Choroid plexus epithelial cell (primary cell): Measurements from ENCODE around the gene SERPINF2.
A peak's percentile ranks its signal among the peaks of the same experiment; 100 is the strongest.

Experiments
- DNase-seq: peaks from one replicate; pipeline ENCODE4 v3.0.0-alpha.2; 2010; ENCODE audit warnings: low read depth
- H3K4me3 ChIP-seq: 2 replicates; pipeline ENCODE4 v1.5.1; 2011; ENCODE audit warnings: low read depth, mild to moderate bottlenecking, control low read depth, low read length, moderate library complexity
- TF ChIP-seq, protein P1 (sequence below): conservative IDR thresholded peaks from 2 replicates; pipeline ENCODE4 v1.5.1; 2011; ENCODE audit warnings: low read depth, mild to moderate bottlenecking, control low read depth, inconsistent platforms, low read length, moderate library complexity

Gene SERPINF2

DNA sequence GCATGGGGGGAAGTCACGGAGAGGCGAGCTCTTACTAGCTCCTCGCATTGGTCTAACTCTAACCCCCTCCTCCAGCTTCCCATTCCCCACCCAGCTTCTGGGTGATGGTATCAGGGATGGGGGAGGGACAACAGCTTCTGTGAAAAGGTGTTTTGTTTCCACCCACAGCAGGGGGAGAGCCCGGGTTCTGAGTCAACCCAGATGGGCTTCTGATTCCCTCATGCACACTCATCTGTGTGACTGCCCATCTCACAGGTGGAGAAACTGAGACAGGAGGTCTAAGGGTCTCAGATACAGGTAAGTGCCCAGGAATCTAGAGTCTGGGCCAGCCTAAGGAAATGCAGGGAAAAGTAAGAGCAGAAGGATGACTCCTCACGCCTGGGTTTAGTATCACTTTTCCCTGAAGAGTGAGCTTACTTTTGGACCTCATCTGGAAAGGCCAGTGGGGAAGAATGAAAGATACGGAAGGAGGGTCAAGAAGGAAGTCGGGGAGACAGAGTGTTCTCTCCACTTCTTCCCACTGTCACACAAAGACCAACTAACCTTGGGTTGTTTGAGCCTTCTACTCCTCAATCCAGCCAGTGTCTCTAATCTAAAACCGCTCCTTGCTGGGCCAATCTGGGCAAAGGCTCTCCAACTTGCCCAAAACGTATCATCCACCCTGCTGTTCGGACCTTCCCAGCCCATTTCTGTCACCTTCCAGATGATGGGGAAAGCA, 29.4 kb upstream of the SERPINF2 start:
- DNase-seq = no peak
- peak overlapping the region; percentile 94 for H3K4me3 ChIP-seq

DNA sequence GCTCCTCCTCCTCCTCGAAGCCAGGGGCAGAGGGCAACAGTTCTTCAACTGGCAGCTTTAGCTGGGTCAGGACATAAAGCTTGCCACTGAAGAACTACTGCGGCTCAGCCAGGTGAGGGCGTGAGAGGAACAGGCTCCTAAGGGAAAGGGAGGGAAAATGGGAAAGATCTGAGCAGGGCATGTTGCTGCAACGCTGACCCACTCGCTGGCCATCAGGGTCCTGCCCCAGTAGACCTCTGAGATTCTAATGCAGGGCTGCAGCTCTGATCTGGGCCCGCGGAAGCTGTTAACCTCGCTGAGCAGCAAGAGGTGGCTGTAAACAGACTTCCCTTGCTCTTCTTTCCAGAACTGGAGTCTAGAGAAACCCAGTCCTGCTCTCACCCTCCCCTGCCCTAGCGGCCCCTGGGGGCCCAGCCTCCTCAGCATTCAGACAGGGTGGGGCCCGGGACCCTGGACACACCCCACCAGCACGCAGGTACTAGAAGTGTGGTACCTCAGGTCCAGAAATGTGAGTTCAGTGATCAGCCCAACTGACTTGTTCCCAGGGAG, 28.7 kb upstream of the SERPINF2 start:
- TF ChIP-seq, protein P1, sequence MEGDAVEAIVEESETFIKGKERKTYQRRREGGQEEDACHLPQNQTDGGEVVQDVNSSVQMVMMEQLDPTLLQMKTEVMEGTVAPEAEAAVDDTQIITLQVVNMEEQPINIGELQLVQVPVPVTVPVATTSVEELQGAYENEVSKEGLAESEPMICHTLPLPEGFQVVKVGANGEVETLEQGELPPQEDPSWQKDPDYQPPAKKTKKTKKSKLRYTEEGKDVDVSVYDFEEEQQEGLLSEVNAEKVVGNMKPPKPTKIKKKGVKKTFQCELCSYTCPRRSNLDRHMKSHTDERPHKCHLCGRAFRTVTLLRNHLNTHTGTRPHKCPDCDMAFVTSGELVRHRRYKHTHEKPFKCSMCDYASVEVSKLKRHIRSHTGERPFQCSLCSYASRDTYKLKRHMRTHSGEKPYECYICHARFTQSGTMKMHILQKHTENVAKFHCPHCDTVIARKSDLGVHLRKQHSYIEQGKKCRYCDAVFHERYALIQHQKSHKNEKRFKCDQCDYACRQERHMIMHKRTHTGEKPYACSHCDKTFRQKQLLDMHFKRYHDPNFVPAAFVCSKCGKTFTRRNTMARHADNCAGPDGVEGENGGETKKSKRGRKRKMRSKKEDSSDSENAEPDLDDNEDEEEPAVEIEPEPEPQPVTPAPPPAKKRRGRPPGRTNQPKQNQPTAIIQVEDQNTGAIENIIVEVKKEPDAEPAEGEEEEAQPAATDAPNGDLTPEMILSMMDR = peak; percentile 55
- peak; percentile 56 for DNase-seq
- H3K4me3 ChIP-seq = peak overlapping the region; percentile 94

More for the DNA sequence above, 29.4 kb upstream of the SERPINF2 start:
- TF ChIP-seq, protein P1 = no peak

DNA sequence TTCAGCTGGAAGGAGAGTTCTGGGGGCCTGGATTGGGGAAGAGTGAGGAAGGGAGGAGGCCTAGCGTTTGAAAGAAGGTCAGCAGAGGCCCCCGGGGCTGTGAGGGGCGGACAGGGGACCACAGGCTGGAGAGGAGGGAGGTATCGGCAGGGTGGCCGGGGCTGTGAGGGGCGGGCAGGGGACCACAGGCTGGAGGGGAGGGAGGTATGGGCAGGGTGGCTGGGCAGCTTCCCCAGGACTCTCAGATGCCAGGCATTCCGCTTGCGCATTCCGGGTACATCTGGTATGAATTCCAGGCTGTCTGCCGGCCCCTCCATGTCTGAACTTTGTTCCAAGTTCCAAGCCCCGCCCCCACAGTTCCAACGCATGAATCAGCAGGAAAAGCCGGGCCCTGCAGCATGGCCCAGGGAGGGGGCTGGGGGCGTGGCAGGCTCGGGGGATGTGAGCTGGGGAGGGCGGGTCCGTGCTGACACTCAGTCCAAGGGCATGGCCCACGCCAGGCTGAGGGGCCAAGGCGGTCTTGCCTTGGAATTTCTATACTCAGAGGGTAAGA, 28.2 kb upstream of the SERPINF2 start:
- TF ChIP-seq, protein P1 = no peak
- peak overlapping the region; percentile 94 for H3K4me3 ChIP-seq
- DNase-seq = peak; percentile 99

DNA sequence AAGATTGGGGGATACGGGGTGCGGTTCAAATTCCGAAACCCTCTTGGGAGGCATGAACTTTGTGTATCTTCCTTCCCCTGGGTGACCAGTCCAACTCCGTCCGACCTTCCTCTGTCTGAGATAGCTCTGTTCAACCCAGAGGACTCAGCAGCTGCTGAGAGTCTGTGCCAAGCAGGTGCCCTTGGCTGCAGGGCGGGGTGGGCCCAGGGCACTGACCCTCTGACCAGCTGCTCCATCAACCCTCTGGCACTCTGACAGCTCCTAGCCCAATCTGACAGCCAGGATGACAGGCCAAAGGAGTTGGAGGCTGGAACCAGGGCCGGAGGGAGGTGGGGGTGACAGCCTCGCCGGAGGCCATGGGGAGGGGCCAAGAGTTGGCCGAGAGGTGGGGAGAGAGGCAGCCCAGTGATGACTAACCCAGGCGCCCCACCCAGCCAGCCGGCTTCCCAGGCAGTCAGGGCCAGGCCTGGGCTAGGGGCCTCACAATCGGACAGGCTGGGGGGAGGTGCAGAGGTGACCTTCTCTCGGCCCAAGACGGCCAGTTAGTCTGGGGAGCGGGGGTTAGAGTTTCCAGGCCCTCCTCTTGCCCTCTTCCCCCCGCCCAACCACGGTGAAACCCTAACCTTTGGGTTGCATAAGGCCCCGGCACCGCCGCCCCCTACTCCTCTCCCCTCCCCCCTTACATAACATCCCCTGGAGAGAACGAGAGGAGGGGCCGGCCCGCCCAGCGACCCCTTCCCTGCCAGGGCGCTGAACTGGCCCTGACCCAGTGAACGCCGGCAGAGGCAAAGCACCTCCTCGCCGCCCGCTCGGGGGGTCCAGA, 27.5 kb upstream of the SERPINF2 start:
- TF ChIP-seq, protein P1 = no peak
- peak overlapping the region; percentile 94 for H3K4me3 ChIP-seq
- peak; percentile 93 for DNase-seq

DNA sequence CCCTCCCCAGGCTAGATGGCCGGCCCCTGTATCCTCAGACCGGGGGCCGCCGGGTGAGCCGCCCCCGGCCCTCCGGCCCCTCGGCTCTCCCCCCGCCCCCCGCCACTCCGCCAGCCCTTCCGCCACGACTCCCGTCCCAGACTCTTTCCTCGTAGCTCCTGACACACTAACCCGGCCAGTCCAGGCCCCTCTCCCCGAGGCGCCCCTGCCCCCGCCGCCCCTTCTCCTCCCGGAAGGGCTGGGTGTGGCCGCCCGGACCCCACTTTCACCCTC, 26.9 kb upstream of the SERPINF2 start:
- TF ChIP-seq, protein P1 = no peak
- no peak for DNase-seq
- H3K4me3 ChIP-seq = peak overlapping the region; percentile 94

DNA sequence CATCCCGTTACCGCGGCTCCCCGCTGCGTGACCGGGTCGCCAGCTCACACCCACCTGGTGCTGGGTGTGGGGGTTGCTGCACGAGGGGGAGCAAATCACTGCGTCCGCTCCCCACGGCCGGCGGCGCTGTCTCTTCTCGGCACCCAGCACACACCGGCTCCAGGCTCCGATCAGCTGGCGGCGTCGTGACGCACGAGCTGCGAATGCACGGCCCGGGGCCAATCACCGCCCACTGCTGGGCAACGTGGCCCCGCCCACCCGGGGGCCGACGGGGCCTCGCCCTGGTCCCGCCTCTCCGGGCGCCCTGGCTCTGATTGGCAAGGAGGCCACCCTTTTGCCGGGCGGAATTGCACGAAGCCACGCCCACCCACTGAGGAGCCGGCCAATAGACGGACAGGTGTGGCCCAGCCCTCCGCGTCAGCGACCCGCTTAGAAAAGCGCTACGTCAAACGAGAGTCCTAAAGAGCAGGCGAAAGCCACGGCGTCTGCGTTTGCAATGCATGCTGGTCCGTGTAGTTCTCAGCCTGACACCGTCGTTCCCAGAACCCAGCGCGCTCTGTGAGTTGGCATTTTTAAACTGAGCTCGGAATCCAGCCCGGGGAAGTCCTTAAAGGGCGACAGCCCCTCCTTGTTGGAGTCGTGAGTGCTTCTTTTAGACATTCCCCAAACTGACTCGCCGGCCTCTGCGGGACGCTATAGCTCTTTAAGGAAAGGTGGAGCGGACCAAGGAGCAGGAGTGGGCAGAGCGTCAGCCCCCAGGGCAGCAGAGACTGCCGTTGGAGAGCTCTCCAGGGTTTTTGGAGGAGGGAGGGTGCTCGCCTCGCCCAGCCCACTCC, 26.4 kb upstream of the SERPINF2 start:
- peak; percentile 100 for DNase-seq
- peak overlapping the region; percentile 94 for H3K4me3 ChIP-seq
- TF ChIP-seq, protein P1 = peak; percentile 32
